Measurements from ENCODE around the gene TNPO2. TPM values are rescaled to one million over a fixed set of nuclear protein-coding genes. Genes with fewer than 3 reads are reported as not detected.

The TNPO2 gene
- total and polyA plus RNA-seq, 2 donors (not counting 1 experiment from before 2014, with no cell fraction given): 36.0 to 52.5 TPM

GRCh38 chr19:12754465-12755196, 30.9 kb upstream of the TNPO2 start:
- Histone ChIP-seq H3K79me2 (ENCODE audit: control insufficient read depth, insufficient read depth, low read length) (no peaks in the 10 kb centered on the region), H3K9ac (ENCODE audit: insufficient read depth, low read length) (no peak overlapping the region), H3K36me3 (ENCODE audit: control insufficient read depth, insufficient read depth, low read length) (no peaks in the 10 kb centered on the region), H3K4me2 (ENCODE audit: extremely low read depth, insufficient read depth, low read length) (no peak overlapping the region), H2AFZ (ENCODE audit: low read length) (no peak overlapping the region), H3K4me1 (ENCODE audit: control insufficient read depth, extremely low read depth, insufficient read depth, low read length) (peaks cover 4% of the 10 kb centered on the region), H3K27ac (ENCODE audit: insufficient read depth, low read length) (no peak overlapping the region), H3K9me3 (ENCODE audit: control insufficient read depth, insufficient read depth, low read depth, low read length) (no peaks in the 10 kb centered on the region), H4K20me1 (ENCODE audit: control insufficient read depth, extremely low read depth, insufficient read depth, low read length) (no peaks in the 10 kb centered on the region), H3K4me3 (replicated peaks in 1 of 4; ENCODE audit: control extremely low read depth in 1 of 4, insufficient read depth in 1 of 4, low read depth in 3 of 4, low read length in 4 of 4) (no peak overlapping the region), H3K27me3 (ENCODE audit: control insufficient read depth, insufficient read depth, low read length) (peaks cover 16% of the 10 kb centered on the region)
- TF ChIP-seq CTCF (conservative IDR thresholded peaks at IDR 0.05 in 1 of 2, IDR thresholded peaks at IDR 0.05 in 1 of 2; ENCODE audit: low read depth in 1 of 2, low read length in 2 of 2) (no peak), EZH2 (IDR thresholded peaks at IDR 0.05; ENCODE audit: low read length, missing control alignments) (no peak)
- no peak for DNase-seq (ENCODE audit: low read depth in 2 of 2)

DNA sequence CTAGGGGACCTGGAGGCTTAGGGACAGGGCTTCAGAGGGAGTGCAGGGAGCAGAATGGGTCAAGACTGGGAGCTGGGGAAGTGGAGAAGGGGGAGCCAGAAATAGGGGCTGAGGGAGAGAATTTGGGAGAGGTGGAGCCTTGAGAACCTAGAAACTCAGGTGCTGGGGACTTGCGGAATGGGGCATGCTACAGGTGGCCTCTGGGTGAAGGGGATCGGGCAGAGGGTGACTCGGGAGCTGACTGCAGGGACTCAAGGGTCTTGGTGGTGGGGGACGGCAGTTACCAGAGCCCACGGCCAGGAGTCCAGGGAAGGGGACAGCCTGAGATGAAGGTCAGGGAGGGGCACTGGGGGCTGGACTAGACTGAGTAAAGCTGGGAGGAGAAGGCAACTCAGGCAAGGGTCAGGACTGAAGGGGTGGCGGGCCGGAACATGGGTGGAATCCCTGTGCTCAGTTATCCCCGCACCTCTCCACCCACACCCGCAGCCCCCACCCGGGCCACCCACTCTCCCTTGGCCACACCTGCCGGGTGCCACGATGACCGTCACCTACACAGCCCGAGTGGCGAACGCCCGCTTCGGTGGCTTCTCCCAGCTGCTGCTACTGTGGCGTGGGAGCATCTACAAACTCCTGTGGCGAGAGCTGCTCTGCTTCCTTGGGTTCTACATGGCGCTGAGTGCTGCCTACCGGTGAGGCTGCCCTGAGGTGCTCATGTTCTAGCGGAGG, 28.5 kb upstream of the TNPO2 start:
- no peak for TF ChIP-seq CTCF (conservative IDR thresholded peaks at IDR 0.05 in 1 of 2, IDR thresholded peaks at IDR 0.05 in 1 of 2; ENCODE audit: low read depth in 1 of 2, low read length in 2 of 2)
- TF ChIP-seq EZH2 (IDR thresholded peaks at IDR 0.05; ENCODE audit: low read length, missing control alignments): no peak
- no peak overlapping the region for H3K9ac ChIP-seq (ENCODE audit: insufficient read depth, low read length)
- no peaks in the 10 kb centered on the region for H3K9me3 ChIP-seq (ENCODE audit: control insufficient read depth, insufficient read depth, low read depth, low read length)
- DNase-seq (ENCODE audit: low read depth in 2 of 2): no peak
- H3K4me2 ChIP-seq (ENCODE audit: extremely low read depth, insufficient read depth, low read length): no peak overlapping the region
- peaks cover 16% of the 10 kb centered on the region for H3K27me3 ChIP-seq (ENCODE audit: control insufficient read depth, insufficient read depth, low read length)
- no peaks in the 10 kb centered on the region for H3K79me2 ChIP-seq (ENCODE audit: control insufficient read depth, insufficient read depth, low read length)
- H2AFZ ChIP-seq (ENCODE audit: low read length): no peak overlapping the region
- H3K4me3 ChIP-seq (replicated peaks in 1 of 4; ENCODE audit: control extremely low read depth in 1 of 4, insufficient read depth in 1 of 4, low read depth in 3 of 4, low read length in 4 of 4): no peak overlapping the region
- H3K36me3 ChIP-seq (ENCODE audit: control insufficient read depth, insufficient read depth, low read length): peaks cover 3% of the 10 kb centered on the region
- H3K4me1 ChIP-seq (ENCODE audit: control insufficient read depth, extremely low read depth, insufficient read depth, low read length): peaks cover 6% of the 10 kb centered on the region
- no peak overlapping the region for H3K27ac ChIP-seq (ENCODE audit: insufficient read depth, low read length)
- H4K20me1 ChIP-seq (ENCODE audit: control insufficient read depth, extremely low read depth, insufficient read depth, low read length): no peaks in the 10 kb centered on the region

- Histone ChIP-seq H3K9me3 (ENCODE audit: control insufficient read depth, insufficient read depth, low read depth, low read length) (no peaks in the 10 kb centered on the region), H2AFZ (ENCODE audit: low read length) (no peak within 1 kb of the TSS), H3K4me2 (ENCODE audit: extremely low read depth, insufficient read depth, low read length) (no peak within 1 kb of the TSS), H3K27ac (ENCODE audit: insufficient read depth, low read length) (no peak within 1 kb of the TSS), H4K20me1 (ENCODE audit: control insufficient read depth, extremely low read depth, insufficient read depth, low read length) (no peaks in the 10 kb centered on the region), H3K4me3 (replicated peaks in 1 of 4; ENCODE audit: control extremely low read depth in 1 of 4, insufficient read depth in 1 of 4, low read depth in 3 of 4, low read length in 4 of 4) (no peak within 1 kb of the TSS), H3K36me3 (ENCODE audit: control insufficient read depth, insufficient read depth, low read length) (peaks cover 7% of the 10 kb centered on the region), H3K9ac (ENCODE audit: insufficient read depth, low read length) (no peak within 1 kb of the TSS), H3K79me2 (ENCODE audit: control insufficient read depth, insufficient read depth, low read length) (no peaks in the 10 kb centered on the region), H3K27me3 (ENCODE audit: control insufficient read depth, insufficient read depth, low read length) (peaks cover 16% of the 10 kb centered on the region), H3K4me1 (ENCODE audit: control insufficient read depth, extremely low read depth, insufficient read depth, low read length) (peaks cover 6% of the 10 kb centered on the region)
- no peak for TF ChIP-seq CTCF (conservative IDR thresholded peaks at IDR 0.05 in 1 of 2, IDR thresholded peaks at IDR 0.05 in 1 of 2; ENCODE audit: low read depth in 1 of 2, low read length in 2 of 2)
- no peak for TF ChIP-seq EZH2 (IDR thresholded peaks at IDR 0.05; ENCODE audit: low read length, missing control alignments)
- DNase-seq (ENCODE audit: low read depth in 2 of 2): no peak
Observed at GRCh38 chr19:12751635-12752034, 27.9 kb upstream of the TNPO2 start, which contains the start of gene BEST2. BEST2 (plus strand) TSS chr19:12751791; CDS start chr19:12752593, 802 bp downstream.
